HL-60 (cell line): Measurements from ENCODE around the gene NPHP4.

Experiments
- POLR2AphosphoS5 ChIP-seq: IDR thresholded peaks from 2 replicates; pipeline ENCODE4 v1.6.1; 2012; ENCODE audit warnings: low read depth
- SPI1 ChIP-seq: IDR thresholded peaks from 2 replicates; pipeline ENCODE4 v1.6.1; 2012; ENCODE audit warnings: low read depth, mild to moderate bottlenecking, borderline replicate concordance
- TF ChIP-seq, protein P1 (sequence below): IDR thresholded peaks from one replicate; pipeline ENCODE4 v1.5.1; 2011; ENCODE audit warnings: low read length, control low read depth, inconsistent platforms; ENCODE audit not compliant: insufficient read depth

DNA sequence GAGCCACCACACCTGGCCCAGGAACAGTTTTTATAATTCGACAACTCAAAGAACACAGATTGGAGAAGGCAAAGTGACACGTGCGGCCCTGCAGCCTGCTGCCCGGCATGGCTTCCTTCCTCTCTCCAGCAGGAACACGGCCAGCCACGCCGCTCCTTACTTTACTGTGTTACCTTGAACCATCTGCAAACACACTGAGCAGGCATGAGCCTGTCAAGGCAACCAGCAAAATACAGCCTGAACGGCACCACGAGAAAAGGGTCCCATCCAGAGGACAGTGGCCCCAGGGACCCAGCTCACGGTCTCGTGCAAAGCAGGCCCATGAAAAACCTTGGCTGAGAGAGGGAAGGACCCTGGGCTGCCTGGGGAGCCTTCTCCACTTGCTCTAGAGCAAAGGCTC lies 38.8 kb downstream of the NPHP4 start:
- TF ChIP-seq, protein P1, sequence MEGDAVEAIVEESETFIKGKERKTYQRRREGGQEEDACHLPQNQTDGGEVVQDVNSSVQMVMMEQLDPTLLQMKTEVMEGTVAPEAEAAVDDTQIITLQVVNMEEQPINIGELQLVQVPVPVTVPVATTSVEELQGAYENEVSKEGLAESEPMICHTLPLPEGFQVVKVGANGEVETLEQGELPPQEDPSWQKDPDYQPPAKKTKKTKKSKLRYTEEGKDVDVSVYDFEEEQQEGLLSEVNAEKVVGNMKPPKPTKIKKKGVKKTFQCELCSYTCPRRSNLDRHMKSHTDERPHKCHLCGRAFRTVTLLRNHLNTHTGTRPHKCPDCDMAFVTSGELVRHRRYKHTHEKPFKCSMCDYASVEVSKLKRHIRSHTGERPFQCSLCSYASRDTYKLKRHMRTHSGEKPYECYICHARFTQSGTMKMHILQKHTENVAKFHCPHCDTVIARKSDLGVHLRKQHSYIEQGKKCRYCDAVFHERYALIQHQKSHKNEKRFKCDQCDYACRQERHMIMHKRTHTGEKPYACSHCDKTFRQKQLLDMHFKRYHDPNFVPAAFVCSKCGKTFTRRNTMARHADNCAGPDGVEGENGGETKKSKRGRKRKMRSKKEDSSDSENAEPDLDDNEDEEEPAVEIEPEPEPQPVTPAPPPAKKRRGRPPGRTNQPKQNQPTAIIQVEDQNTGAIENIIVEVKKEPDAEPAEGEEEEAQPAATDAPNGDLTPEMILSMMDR = no peak
- TF ChIP-seq POLR2AphosphoS5 = no peak
- no peak for TF ChIP-seq SPI1
